NCI-H82 (cell line): ENCODE results near the gene FZD10.

Experiments
- DNase-seq: peaks from one replicate; lab custom pipeline; 2025; lab: John Stamatoyannopoulos, UW

The FZD10 gene

DNA sequence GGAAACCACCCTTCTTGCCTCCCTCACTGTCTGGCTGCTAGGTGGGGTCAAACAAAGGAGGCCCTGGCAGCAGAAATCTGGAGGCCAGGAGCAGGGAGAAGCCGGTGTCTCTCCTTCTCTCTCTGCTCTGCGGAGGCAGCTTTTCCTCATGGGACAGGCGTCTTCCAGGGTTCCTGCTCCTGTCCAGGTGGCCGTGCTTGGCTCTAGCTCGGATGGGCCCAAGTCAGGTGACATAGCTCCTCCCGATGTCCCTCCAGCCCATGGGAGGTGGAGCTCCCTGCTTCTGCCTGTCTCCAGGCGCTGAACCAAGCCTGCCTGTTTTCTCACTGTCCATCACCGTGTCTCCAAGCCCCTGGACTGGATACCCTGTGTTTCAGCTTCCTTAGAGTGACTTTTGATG lies 30.5 kb upstream of the FZD10 start:
- no peak for DNase-seq

GRCh38 chr12:130132831-130133511 lies 29.3 kb upstream of the FZD10 start:
- DNase-seq: no peak

- DNase-seq: no peak
Observed at GRCh38 chr12:130133851-130134562, 28.3 kb upstream of the FZD10 start.

DNA sequence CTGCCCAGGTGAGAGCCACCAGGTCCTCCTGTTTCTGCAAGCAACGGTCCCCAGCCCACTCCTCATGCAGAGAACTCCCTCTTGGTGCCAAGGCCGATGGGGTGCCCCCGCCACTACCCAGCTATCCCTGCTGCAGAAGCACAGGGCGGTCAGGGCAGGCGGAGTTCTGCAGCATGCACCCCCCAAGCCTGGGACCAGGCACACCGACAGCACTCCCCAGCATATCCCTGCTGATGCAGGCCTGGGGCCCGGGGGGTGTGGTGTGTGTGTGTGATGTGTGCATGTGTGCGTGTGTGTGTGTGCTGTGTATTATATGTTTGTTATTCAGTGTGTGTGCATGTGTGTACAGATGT lies 27.7 kb upstream of the FZD10 start:
- DNase-seq: no peak

DNA sequence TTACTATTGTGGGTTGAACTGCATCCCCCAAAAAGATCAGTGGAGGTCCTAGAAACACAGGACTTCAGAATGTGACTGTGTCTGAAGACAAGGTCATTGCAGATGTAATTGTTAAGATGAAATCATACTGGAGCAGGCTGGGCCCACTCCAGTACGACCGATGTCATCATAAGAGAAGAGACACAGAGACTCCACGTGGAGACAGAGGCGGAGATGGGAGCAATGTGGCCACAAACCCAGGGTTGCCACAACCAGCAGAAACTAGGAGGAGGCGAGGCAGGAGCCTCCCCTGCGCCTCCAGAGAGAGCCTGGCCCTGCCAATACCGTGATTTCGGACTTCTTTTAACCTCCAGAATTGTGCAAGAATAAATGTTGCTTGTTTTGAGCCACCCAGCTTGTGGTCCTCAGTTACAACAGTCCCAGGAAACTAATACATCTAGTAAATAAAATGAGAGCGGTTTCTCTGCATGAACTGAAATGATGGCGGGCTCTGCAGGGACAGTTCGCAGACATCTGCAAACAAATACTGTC lies 25.7 kb upstream of the FZD10 start:
- no peak for DNase-seq

DNA sequence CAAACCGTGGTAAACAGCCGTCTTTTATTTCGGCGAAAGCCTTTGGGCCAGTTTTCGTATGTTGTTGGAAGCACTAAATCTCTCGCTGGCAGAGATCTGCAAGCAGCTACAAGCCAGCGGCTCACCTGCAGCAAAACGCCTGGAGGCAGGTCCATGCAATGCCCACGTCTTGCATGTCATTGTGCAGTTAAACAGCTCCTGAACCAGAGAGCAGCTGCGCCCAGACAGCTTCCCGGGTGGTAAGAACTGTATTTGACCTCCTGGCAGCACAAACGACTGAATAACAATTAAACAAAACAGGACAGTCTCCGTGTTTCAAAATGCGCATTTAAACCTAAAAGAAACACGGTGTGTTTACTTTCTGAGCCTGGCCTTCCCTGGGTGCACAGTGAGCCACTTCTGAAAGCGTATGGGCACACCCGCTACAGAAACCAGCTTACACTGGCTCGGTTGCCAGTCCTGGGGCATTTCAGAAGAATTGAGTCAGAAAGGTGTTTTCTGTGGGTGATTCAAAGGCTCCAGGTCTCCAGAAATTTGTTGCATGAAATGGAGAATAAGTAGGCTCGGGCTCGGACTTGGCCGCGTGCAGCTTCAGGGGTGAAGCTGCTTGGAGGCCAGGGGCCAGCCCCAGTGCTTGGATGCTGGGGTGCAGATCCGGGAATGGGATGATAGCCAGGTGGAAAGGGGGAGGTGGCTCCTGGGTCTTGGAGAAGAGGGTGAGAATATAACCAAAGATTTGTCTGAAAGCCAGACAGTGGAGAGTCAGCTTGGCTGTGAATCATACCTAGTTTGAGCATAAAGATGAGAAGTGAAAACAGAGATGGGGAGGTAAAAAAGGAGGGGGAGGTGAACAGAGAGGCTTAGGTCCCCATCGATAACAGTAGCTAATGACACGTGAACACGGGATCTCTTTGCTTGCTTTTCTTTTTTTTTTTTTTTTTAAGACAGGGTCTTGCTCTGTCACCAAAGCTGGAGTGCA lies 24.9 kb upstream of the FZD10 start:
- no peak for DNase-seq

GRCh38 chr12:130138478-130138877 lies 23.8 kb upstream of the FZD10 start:
- DNase-seq: no peak

DNA sequence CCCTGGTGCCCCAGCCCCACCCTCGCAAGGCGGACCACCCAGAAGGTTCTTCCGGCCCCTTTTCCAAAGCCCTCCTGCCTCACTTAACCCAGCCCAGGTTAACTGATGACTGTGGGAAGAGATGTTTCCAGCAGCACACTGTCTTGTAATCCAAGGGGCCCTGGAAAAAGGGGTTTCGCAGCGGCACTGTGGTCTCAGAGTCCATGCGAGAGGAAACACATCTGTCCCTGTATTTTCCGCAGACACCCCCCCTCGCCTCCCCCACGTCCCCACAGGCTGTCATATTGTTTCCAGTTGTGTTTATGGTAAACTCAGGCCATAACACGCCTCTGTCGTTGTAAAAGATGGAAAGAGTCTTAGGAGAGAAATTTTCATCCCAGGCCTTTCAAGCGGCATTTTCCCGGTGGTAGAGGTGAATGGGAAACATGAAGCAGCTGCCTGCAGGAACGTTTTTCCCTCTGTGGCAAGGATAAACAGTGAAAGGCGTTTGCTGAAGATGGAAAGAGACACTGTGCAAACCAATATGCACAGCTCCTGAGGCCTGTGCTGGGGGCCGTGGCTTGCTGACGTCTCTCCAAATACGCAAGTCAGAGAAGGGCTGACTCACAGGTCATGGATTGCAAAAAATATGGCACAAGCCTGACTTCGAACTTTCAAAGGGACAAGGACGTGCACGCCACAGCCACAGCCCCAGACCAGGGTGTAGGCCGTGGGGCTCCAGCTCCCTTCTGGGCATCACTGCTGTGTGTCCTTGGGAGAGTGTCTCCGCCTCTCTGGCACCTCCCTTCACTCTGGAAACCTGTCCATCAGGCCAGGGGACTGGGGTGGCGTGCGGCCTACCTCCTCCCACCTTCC lies 22.5 kb upstream of the FZD10 start:
- no peak for DNase-seq

DNA sequence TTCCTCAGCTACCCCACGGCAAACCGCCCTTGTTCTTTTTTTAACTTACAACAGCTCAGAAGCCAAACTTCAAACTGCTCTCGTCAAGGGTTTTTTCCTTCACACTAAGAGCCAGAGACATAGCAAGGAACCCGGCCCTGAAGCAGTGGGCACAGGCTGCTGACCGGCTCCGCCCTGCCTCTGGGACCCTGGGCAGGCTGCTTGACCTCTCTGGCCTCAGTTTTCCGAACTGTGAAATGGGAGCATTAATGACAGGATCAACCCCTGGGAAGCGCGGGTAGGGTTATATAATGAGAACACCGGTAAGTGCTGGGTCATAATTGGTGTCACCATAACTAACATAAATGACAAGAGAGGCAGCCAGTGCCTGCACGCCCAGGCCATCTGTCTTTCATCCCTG lies 21.2 kb upstream of the FZD10 start:
- DNase-seq: no peak

GRCh38 chr12:130141901-130142683 lies 20.2 kb upstream of the FZD10 start:
- DNase-seq: no peak

DNA sequence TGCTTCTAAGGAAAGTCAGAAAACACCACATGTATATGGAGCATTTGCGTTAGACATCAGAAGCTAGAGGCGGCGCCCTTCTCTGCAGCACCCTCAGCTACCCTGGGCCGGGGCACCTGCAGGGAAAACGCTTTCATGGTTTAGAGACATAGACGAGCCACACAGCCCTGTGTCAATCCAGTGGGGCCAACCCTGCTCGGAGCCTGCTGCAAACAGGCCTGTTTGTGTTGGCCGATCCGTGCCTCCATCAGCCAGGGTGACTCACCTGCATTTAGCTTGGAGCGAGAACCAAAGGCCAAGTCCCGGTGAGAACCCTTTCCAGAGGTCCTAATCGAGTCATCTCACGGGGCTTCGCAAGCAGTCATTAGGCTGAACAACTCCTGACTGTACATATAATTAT lies 19.5 kb upstream of the FZD10 start:
- no peak for DNase-seq

- no peak for DNase-seq
Observed at GRCh38 chr12:130143136-130143535, 19.1 kb upstream of the FZD10 start.

DNA sequence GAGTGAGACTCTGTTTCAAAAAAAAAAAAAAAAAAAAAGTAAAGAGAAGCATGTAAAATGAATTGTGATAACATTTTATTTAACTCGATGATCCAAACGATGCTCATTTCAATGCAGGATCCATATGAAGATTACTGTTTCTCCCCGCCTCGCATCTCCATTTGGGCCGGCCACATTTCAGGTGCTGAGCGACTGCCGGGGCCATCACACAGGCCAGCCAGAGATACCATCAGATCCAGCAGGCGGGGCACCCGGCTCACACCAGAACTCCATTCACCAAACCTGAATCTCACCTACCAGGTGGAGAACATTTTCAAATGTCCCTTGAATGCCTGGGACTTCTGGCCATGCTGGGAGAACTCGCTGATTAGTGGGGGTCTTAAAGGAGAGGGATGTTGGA lies 18.0 kb upstream of the FZD10 start:
- DNase-seq: no peak

- DNase-seq: no peak
Observed at GRCh38 chr12:130145731-130146130, 16.5 kb upstream of the FZD10 start.

DNA sequence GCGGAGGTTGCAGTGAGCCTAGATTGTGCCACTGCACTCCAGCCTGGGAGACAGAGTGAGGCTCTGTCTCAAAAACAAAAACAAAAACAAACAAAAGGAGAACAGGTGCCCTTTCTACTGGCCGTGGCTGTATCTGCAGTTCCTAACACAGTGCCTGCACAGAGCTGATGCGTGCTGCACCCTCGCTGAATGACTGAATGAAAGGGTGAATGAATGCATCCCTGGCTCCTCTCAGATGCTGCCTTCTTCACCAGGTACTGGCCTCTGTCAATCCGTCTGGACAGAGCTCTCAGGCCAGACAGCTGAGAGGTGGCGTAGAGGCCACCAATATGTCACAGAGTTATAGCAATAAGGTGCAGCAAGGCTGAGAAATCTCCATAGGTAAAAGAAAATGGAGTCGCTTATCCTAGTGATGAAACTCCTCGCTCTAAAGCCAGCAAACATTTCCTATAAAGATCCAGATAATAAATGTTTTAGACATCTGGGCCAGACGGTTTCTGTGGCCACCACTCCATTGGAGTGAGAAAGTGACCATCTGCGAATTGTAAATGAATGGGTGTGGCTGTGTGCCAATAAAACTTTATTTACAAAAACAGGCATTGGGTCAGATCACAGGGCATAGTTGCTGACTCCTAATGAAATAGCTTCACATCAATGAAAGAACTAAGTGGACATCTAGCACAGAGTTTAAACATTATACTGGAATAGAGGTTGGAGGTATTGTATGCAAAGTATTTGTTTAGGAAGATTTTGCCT lies 15.9 kb upstream of the FZD10 start:
- no peak for DNase-seq

DNA sequence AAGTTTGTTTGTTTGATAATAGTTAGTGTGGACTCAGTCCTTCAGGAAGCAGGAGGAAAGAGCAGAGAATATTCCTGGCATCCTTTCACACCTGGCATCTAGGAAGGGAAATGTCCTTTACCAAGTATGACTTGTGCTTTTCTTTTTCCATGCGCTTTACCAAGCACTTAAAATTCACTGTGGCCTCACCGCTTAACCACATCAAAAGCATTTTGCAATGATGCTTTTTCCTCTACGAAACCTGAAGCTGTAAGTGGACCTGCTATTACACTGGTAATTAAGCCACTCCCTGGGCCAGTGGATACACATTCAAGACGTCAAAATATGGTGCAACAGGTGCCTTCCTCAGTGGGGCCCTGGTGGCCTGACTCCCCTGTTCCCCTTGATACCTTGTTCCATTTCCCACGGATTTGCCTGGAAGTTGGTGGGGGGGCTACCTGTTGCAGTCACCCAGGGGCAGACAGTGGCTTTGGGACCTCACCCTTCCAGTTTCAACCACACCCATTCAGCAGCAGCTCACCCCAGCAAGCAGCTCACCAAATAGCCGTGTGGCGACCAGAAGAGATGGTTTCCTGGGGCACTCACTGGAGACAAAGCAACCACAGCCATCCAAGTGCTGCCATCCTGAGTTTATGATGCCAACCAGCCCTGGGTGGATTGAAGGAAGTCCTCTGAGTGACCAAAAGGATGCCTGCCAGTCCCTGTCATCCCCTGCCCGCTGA lies 14.2 kb upstream of the FZD10 start:
- DNase-seq: no peak

DNA sequence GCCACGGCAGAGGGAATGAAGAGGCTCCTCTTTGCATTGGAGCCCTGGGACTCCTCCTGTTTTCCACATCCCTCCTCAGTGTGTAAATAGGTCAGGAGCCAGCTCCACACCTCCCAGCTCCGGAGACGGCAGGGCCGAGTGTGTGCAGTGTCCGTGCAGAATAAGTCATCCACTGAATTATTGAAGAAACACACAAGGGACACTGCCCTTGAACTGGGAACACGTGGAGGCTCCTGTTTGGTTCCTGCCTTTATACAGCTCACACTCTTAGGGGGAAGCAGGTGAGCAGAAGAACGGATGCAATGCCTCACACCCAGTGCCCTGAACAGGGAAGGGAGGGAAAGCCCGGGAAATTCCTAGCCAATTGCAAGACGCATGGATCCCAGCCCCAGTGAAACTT lies 10.4 kb upstream of the FZD10 start:
- DNase-seq: no peak

DNA sequence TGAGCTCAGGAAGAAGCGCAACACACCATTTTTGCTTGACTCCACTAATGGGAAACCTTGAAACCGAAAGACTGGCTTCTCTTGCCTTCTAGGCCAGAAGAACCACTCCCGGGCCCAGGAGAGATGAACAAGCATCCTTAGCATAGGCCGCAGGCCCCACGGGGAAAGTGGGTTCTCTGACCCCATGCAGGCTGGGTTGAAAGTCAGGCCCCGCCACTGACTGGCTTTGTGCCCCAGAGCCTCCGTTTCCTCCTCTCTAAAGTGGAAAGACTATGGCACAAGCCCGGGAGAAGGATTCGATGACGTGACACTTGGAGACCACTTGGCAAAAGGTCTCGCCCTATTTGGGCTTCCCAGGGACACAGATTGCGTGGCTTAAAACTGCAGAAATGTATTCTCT lies 9.9 kb upstream of the FZD10 start:
- DNase-seq: no peak

DNA sequence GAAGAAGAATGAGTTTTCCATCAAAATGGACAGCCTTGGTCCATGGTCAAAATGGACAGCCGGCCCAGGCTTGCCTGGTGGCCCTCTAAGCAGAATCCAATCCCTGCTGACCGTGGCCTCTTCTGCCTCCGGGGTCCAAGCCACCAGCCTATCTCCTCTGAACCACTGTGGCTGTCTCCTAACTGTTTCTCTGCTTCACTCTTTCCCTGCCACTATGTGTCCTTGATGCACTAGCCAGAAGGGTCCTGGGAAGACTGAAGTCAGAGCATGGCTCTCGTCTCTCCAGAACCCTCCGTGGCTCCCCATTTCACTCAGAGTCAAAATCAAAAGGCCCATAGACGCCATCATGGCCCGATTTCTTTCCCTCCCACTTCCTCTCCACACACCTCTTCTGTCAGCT lies 8.5 kb upstream of the FZD10 start:
- no peak for DNase-seq
